COLO668 (cell line): ENCODE measurements around the gene MYLK.

Experiments
- DNase-seq: peaks from one replicate; lab custom pipeline; 2025; ENCODE audit not compliant: unreplicated experiment; lab: John Stamatoyannopoulos, UW

Gene MYLK

GRCh38 chr3:123568034-123568433 lies 316.1 kb downstream of the MYLK start:
- no peak for DNase-seq

GRCh38 chr3:123564056-123564455 lies 320.1 kb downstream of the MYLK start:
- no peak for DNase-seq

GRCh38 chr3:123562547-123562946 lies 321.6 kb downstream of the MYLK start:
- DNase-seq = no peak

GRCh38 chr3:123561188-123561587 lies 322.9 kb downstream of the MYLK start:
- no peak for DNase-seq
